ENCODE data around the gene CBLIF. TPM values are rescaled to one million over a fixed set of nuclear protein-coding genes. Genes with fewer than 3 reads are reported as not detected.
"Not testable (repeated sequence)": the region's sequence is repeated elsewhere in the genome, so short reads cannot be mapped to it uniquely, and the experiment has no call there.

The CBLIF gene
- total RNA-seq, 4 donors from 2014 or later = not detected

DNA sequence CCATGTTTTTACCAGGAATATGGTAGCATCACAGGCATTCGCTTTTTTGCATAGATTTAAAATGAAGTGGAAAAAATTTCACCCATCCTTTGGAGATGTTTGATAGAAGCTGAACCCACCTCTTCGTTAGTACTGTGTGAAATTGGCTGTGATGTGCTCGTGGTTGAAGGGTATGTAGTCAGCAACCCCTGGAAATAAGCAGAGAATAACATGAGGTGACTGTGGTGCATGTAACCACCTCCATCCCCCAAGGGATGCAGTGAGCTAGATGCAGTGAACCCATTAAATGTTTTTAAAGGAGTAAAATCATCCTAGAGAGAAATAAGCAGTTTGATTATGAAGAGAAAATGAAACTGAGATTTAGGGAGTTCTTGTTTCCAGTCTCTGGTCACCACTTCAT, 15.9 kb downstream of the CBLIF start:
- Histone ChIP-seq H3K27me3 (no peaks in the 10 kb centered on the region), H3K9me3 (no peaks in the 10 kb centered on the region), H3K4me3 (no peak overlapping the region), H3K36me3 (no peaks in the 10 kb centered on the region), H3K27ac (replicated peaks in 1 of 4) (no peak overlapping the region), H3K4me1 (no peaks in the 10 kb centered on the region)
- DNase-seq (ENCODE audit: extremely low spot score) = no peak
- WGBS = 79% methylated on average over 3 of the region's 3 CpGs
- no peak for TF ChIP-seq POLR2A (IDR thresholded peaks at IDR 0.05; ENCODE audit: low read depth)
- TF ChIP-seq, protein P1, sequence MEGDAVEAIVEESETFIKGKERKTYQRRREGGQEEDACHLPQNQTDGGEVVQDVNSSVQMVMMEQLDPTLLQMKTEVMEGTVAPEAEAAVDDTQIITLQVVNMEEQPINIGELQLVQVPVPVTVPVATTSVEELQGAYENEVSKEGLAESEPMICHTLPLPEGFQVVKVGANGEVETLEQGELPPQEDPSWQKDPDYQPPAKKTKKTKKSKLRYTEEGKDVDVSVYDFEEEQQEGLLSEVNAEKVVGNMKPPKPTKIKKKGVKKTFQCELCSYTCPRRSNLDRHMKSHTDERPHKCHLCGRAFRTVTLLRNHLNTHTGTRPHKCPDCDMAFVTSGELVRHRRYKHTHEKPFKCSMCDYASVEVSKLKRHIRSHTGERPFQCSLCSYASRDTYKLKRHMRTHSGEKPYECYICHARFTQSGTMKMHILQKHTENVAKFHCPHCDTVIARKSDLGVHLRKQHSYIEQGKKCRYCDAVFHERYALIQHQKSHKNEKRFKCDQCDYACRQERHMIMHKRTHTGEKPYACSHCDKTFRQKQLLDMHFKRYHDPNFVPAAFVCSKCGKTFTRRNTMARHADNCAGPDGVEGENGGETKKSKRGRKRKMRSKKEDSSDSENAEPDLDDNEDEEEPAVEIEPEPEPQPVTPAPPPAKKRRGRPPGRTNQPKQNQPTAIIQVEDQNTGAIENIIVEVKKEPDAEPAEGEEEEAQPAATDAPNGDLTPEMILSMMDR (IDR thresholded peaks at IDR 0.05) = no peak
- TF ChIP-seq POLR2AphosphoS5 (IDR thresholded peaks at IDR 0.05) = no peak
- TF ChIP-seq EP300 (IDR thresholded peaks at IDR 0.05) = no peak
- intact Hi-C loops (cut with DNase I) = loop anchor here (10.0 kb wide), 1 partner anchor 365 kb away; no protein-coding TSS in a partner anchor

GRCh38 chr11:59822989-59823566, 22.2 kb downstream of the CBLIF start:
- Histone ChIP-seq H3K4me1 (peaks cover 0 to 9% (median 4%) of the 10 kb centered on the region in 4 donors), H3K4me3 (no peak overlapping the region), H3K36me3 (no peaks in the 10 kb centered on the region), H3K27me3 (no peaks in the 10 kb centered on the region), H3K9me3 (no peaks in the 10 kb centered on the region), H3K27ac (replicated peaks in 1 of 4) (no peak overlapping the region)
- intact Hi-C loops (cut with DNase I) = loop anchor here (5.0 to 10.0 kb wide), 2 partner anchors 309 to 372 kb away; no protein-coding TSS in a partner anchor
- no peak for DNase-seq (ENCODE audit: extremely low spot score)
- TF ChIP-seq POLR2A (IDR thresholded peaks at IDR 0.05; ENCODE audit: low read depth) (no peak), EP300 (IDR thresholded peaks at IDR 0.05) (no peak)
- TF ChIP-seq, protein P1 (IDR thresholded peaks at IDR 0.05) = peak; percentile 56 to 64 (median 62)
- 4% methylated on average over 9 of the region's 9 CpGs for WGBS

DNA sequence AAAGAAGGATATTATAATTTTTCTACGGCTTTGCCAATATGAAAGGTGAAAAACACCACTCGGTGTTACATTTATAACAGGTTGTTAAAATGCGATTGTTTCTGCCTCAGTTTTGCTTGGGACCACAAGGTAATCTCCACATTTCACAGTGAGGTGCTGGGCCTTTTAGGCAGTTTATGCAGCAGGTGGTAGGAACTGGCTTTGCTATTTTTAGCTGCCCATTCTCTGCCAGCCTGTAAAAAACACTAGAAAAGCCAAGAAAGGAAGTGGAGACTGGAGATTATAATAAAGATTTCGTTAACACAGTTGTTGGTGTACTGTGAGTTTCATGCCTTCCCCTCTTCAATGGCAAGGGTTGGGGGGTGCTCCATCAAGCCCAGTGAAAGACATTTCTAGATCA, 26.7 kb downstream of the CBLIF start:
- no peaks in the 10 kb centered on the region for H3K9me3 ChIP-seq
- WGBS = 71% methylated on average over 4 of the region's 4 CpGs
- no peaks in the 10 kb centered on the region for H3K27me3 ChIP-seq
- H3K27ac ChIP-seq (replicated peaks in 1 of 4) = no peak overlapping the region
- no peak overlapping the region for H3K4me3 ChIP-seq
- intact Hi-C loops (cut with DNase I) = no loop called here
- H3K4me1 ChIP-seq = peaks cover 0 to 9% (median 4%) of the 10 kb centered on the region in 4 donors
- no peak for DNase-seq (ENCODE audit: extremely low spot score)
- TF ChIP-seq POLR2AphosphoS5 (IDR thresholded peaks at IDR 0.05) (no peak), EP300 (IDR thresholded peaks at IDR 0.05) (no peak)
- H3K36me3 ChIP-seq = no peaks in the 10 kb centered on the region

DNA sequence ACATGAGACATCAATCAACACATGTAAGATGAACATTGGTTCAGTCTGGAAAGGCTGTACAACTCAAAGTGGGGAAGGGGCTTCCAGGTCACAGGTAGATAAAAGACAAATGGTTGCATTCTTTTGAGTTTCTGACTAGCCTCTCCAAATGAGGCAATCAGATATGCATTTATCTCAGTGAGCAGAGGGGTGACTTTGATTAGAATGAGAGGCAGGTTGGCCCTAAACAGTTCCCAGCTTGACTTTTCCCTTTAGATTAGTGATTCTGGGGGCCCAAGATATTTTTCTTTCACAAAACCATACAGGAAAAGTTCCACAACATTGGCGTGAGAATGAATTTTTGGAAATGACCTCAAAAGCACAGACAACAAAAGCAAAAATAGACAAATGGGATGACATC, 28.9 kb downstream of the CBLIF start:
- H3K27ac ChIP-seq (replicated peaks in 1 of 4); DNase-seq (ENCODE audit: extremely low spot score); intact Hi-C loops (cut with DNase I); H3K27me3 ChIP-seq; H3K9me3 ChIP-seq; H3K4me1 ChIP-seq; H3K36me3 ChIP-seq; H3K4me3 ChIP-seq: not testable (repeated sequence)
- WGBS = 54% methylated on average over 1 of the region's 1 CpG

DNA sequence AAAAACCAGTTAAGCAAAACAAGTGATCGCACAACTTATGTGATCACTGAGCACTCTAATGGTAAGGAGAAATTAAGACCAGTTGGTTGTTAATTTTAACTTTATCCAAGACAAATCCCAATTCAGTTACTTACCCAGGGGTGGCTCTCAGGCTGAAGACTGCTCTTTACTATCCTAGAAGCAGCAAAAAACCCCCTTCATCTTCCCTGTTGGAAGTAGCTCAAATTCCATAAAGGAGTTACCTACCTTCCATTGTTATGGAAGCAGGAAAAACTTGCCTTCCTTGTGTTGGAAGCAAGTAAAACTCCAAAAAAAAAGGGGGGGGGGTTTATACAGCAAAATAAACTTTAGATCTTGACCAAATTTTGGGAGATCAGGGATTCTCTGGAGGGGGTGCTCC, 29.5 kb downstream of the CBLIF start:
- Histone ChIP-seq H3K27ac (replicated peaks in 1 of 4) (no peak overlapping the region), H3K36me3 (no peaks in the 10 kb centered on the region), H3K9me3 (no peaks in the 10 kb centered on the region), H3K4me1 (peaks cover 0 to 5% (median 4%) of the 10 kb centered on the region in 4 donors), H3K4me3 (no peak overlapping the region), H3K27me3 (no peaks in the 10 kb centered on the region)
- WGBS = 91% methylated on average over 1 of the region's 1 CpG
- no peak for TF ChIP-seq POLR2AphosphoS5 (IDR thresholded peaks at IDR 0.05)
- TF ChIP-seq, protein P1 (IDR thresholded peaks at IDR 0.05) = no peak
- no peak for TF ChIP-seq EP300 (IDR thresholded peaks at IDR 0.05)
- TF ChIP-seq POLR2A (IDR thresholded peaks at IDR 0.05; ENCODE audit: low read depth) = no peak
- intact Hi-C loops (cut with DNase I) = no loop called here
- no peak for DNase-seq (ENCODE audit: extremely low spot score)

DNA sequence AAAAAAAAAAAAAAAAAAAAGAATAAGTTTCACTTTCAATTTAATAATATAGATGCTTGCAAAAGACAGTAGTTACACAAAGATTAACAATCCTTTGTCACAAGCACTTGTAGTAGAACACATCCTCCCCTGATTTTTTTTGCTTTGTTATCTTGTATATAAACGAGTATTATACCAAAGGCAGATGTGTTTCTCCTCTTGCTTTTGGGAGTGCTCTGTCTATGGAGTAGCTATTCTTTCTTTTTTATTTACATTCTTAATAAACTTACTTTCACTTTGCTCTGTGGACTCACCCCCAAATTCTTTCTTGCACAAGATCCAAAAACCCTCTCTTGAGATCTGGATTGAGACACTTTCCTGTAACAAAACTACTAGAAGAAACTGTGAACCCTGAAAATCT, 31.3 kb downstream of the CBLIF start:
- Histone ChIP-seq H3K4me1 (peaks cover 12 to 16% (median 14%) of the 10 kb centered on the region in 4 donors), H3K4me3 (no peak overlapping the region), H3K9me3 (no peaks in the 10 kb centered on the region), H3K27ac (replicated peaks in 1 of 4) (no peak overlapping the region), H3K36me3 (peaks cover 0 to under 1% (median 0%) of the 10 kb centered on the region in 4 donors), H3K27me3 (no peaks in the 10 kb centered on the region)
- WGBS = 58% methylated on average over 1 of the region's 1 CpG
- intact Hi-C loops (cut with DNase I) = no loop called here
- no peak for TF ChIP-seq POLR2A (IDR thresholded peaks at IDR 0.05; ENCODE audit: low read depth)
- TF ChIP-seq EP300 (IDR thresholded peaks at IDR 0.05) = no peak
- TF ChIP-seq POLR2AphosphoS5 (IDR thresholded peaks at IDR 0.05) = no peak
- TF ChIP-seq, protein P1 (IDR thresholded peaks at IDR 0.05) = no peak
- no peak for DNase-seq (ENCODE audit: extremely low spot score)

All from esophagus muscularis mucosa (tissue), 4 donors.